Thyroid gland (tissue), 4 donors: ENCODE measurements around the gene PHACTR1.

Source experiments
- CTCF ChIP-seq, 6 experiments: fragments of 200-600 bp in 3 of 6; fragments of 450-650 bp in 3 of 6; sonication (generic) in 3 of 6; IDR thresholded peaks; one replicate each; pipeline ENCODE4 v1.5.1; 2016 to 2019; ENCODE audit warnings: antibody characterized with exemption in 6 of 6, mild to moderate bottlenecking in 2 of 6, inconsistent platforms in 1 of 6, moderate library complexity in 1 of 6
- POLR2A ChIP-seq, 2 donors: fragments of 450-650 bp; IDR thresholded peaks; one replicate each; pipeline ENCODE4 v1.6.1; 2017; ENCODE audit warnings: antibody characterized with exemption in 2 of 2, mild to moderate bottlenecking in 2 of 2, moderate library complexity in 1 of 2

- TF ChIP-seq CTCF (IDR thresholded peaks at IDR 0.05) (no peak), POLR2A (IDR thresholded peaks at IDR 0.05) (no peak)
Observed at GRCh38 chr6:12791371-12791770, 74.8 kb downstream of the PHACTR1 start.
